IPS DF 19.7 (cell line): Measurements from ENCODE around the gene HOXB4.

Experiments used
- DNase-seq: peaks from one replicate; pipeline ENCODE4 v3.0.0-alpha.2; 2013; ENCODE audit warnings: low read depth, low spot score

HOXB4 gene

GRCh38 chr17:48530887-48531272, 47.3 kb downstream of the HOXB4 start, which contains the start of gene HOXB1:
Gene HOXB1 (minus strand): TSS chr17:48531011. CDS start chr17:48530904, 107 bp downstream.
- DNase-seq: no peak

- no peak for DNase-seq
Measured at GRCh38 chr17:48530208-48530886, 47.8 kb downstream of the HOXB4 start.

GRCh38 chr17:48529683-48530009, 48.5 kb downstream of the HOXB4 start:
- no peak for DNase-seq

GRCh38 chr17:48528936-48529682, 49.0 kb downstream of the HOXB4 start:
- DNase-seq: no peak

GRCh38 chr17:48528153-48528935, 49.8 kb downstream of the HOXB4 start:
- no peak for DNase-seq

GRCh38 chr17:48527547-48527932, 50.6 kb downstream of the HOXB4 start:
- DNase-seq: no peak

GRCh38 chr17:48526608-48527546, 51.3 kb downstream of the HOXB4 start:
- DNase-seq: no peak
